G401 (cell line): Measurements from ENCODE around the gene ANKRD33B. TPM values are rescaled to one million over a fixed set of nuclear protein-coding genes. Genes with fewer than 3 reads are reported as not detected.
A peak's percentile ranks its signal among the peaks of the same experiment; 100 is the strongest.
"Not testable (repeated sequence)": the region's sequence is repeated elsewhere in the genome, so short reads cannot be mapped to it uniquely, and the experiment has no call there.

Experiments used
- DNase-seq: peaks from one replicate; pipeline ENCODE4 v3.0.0-alpha.2; 2015; ENCODE audit warnings: low spot score
- in situ Hi-C: cut with HindIII; loops from 2 replicates; pipeline ENCODE4 v1.10.0; 2016; ENCODE audit warnings: low sequenced_read_pairs, mixed read lengths
- total RNA-seq: library from RNA; depleted of rRNA; stranded (reverse); fragments of >200 nt; shearing (Covaris generic); gene quantifications from 2 replicates; pipeline ENCODE4 v1.2.3, GENCODE V29; 2014; rRNA removed

Gene ANKRD33B
- 5.0 and 7.4 TPM in 2 replicates for total RNA-seq

- in situ Hi-C loops, result no loop called here
- DNase-seq, result peak; percentile 12
Measured at GRCh38 chr5:10563945-10564837, at the start of gene ANKRD33B. TSS of gene ANKRD33B (plus strand) at chr5:10564070. CDS start at chr5:10564468, 398 bp downstream.

- in situ Hi-C loops, DNase-seq: not testable (repeated sequence)
Measured at GRCh38 chr5:10514572-10514971, 49.3 kb upstream of the ANKRD33B start.

- in situ Hi-C loops, result no loop called here
Measured at GRCh38 chr5:10515492-10515891, 48.4 kb upstream of the ANKRD33B start.

GRCh38 chr5:10518347-10518746 lies 45.5 kb upstream of the ANKRD33B start:
- in situ Hi-C loops, result no loop called here

More at GRCh38 chr5:10515492-10515891, 48.4 kb upstream of the ANKRD33B start:
- DNase-seq, result no peak

GRCh38 chr5:10519729-10520128 lies 44.1 kb upstream of the ANKRD33B start:
- DNase-seq, result no peak
- in situ Hi-C loops, result no loop called here

More at GRCh38 chr5:10518347-10518746, 45.5 kb upstream of the ANKRD33B start:
- no peak for DNase-seq

- in situ Hi-C loops, result no loop called here
- DNase-seq, result no peak
Measured at GRCh38 chr5:10520706-10521105, 43.2 kb upstream of the ANKRD33B start.

- DNase-seq, result no peak
- in situ Hi-C loops, result no loop called here
Measured at GRCh38 chr5:10521466-10522223, 42.2 kb upstream of the ANKRD33B start.

- in situ Hi-C loops, result no loop called here
- DNase-seq, result no peak
Measured at GRCh38 chr5:10522224-10522611, 41.7 kb upstream of the ANKRD33B start.

- in situ Hi-C loops, result no loop called here
- peak; percentile 96 for DNase-seq
Measured at GRCh38 chr5:10524376-10525123, 39.3 kb upstream of the ANKRD33B start.

GRCh38 chr5:10525124-10525495 lies 38.8 kb upstream of the ANKRD33B start:
- no peak for DNase-seq
- in situ Hi-C loops, result no loop called here

GRCh38 chr5:10527281-10527950 lies 36.5 kb upstream of the ANKRD33B start:
- no peak for DNase-seq
- in situ Hi-C loops, result no loop called here

- in situ Hi-C loops, result no loop called here
- DNase-seq, result no peak
Measured at GRCh38 chr5:10528056-10528816, 35.6 kb upstream of the ANKRD33B start.

GRCh38 chr5:10528827-10529226 lies 35.0 kb upstream of the ANKRD33B start:
- DNase-seq, result no peak
- in situ Hi-C loops, result no loop called here

- no peak for DNase-seq
- in situ Hi-C loops, result no loop called here
Measured at GRCh38 chr5:10530601-10531320, 33.1 kb upstream of the ANKRD33B start.

GRCh38 chr5:10532421-10532820 lies 31.4 kb upstream of the ANKRD33B start:
- in situ Hi-C loops, result no loop called here
- no peak for DNase-seq

- in situ Hi-C loops, result no loop called here
- DNase-seq, result no peak
Measured at GRCh38 chr5:10533226-10533625, 30.6 kb upstream of the ANKRD33B start.

GRCh38 chr5:10534561-10535530 lies 29.0 kb upstream of the ANKRD33B start:
- in situ Hi-C loops, result no loop called here
- DNase-seq, result no peak
